Endothelial cell of umbilical vein (primary cell): Measurements from ENCODE around the gene NUDT8. TPM values are rescaled to one million over a fixed set of nuclear protein-coding genes. Genes with fewer than 3 reads are reported as not detected.

Experiments
- BruUV-seq: library from RNA; stranded (reverse); fragments of 400-500 nt; replicated peaks from 2 replicates; lab custom pipeline; 2021; lab: Mats Ljungman, UMichigan
- CTCF ChIA-PET: fragments of 300-600, 350-600 bp; sonication (Branson Sonifier 250); formaldehyde crosslinking; loops from one replicate; lab custom pipeline; 2021; ENCODE audit warnings: antibody characterized with exemption, inconsistent platforms; lab: Charles Lee
- POLR2A ChIA-PET: fragments of 300-600, 350-600 bp; sonication (Branson Sonifier 250); formaldehyde crosslinking; loops from one replicate; lab custom pipeline; 2021; ENCODE audit warnings: antibody characterized with exemption, inconsistent platforms; lab: Charles Lee
- DNase-seq: peaks from one replicate; pipeline ENCODE4 v3.0.0-alpha.2; 2011; ENCODE audit warnings: low read depth, low spot score
- FAIRE-seq: peaks from 2 replicates; lab custom pipeline; 2011; peaks lifted over from hg19 to GRCh38; lab: Jason Lieb, UNC
- H2AFZ ChIP-seq: 2 replicates; pipeline ENCODE4 v1.6.0; 2012; ENCODE audit warnings: low read depth, low read length, control low read depth, inconsistent platforms
- H3K27ac ChIP-seq: 2 replicates; pipeline ENCODE4 v1.5.1; 2011; ENCODE audit warnings: low read depth, mild to moderate bottlenecking, control low read depth, low read length, moderate library complexity; ENCODE audit not compliant: insufficient read depth
- H3K27me3 ChIP-seq, 2 experiments: 2 replicates each; pipeline versions ENCODE4 v1.6.0 to v1.6.1; 2011; ENCODE audit warnings: low read length in 2 of 2, mixed read lengths in 1 of 2; ENCODE audit not compliant: control insufficient read depth in 2 of 2, insufficient read depth in 2 of 2
- H3K36me3 ChIP-seq, 2 experiments: 2 replicates in 1 of 2; 3 replicates in 1 of 2; pipeline ENCODE4 v1.5.1; 2011; ENCODE audit warnings: low read length in 2 of 2, mild to moderate bottlenecking in 1 of 2, moderate library complexity in 1 of 2; ENCODE audit not compliant: control insufficient read depth in 2 of 2, insufficient read depth in 2 of 2; ENCODE audit errors: extremely low read depth in 1 of 2
- H3K4me1 ChIP-seq: 3 replicates; pipeline ENCODE4 v1.5.1; 2011; ENCODE audit warnings: mild to moderate bottlenecking, low read length; ENCODE audit not compliant: control insufficient read depth, insufficient read depth; ENCODE audit errors: extremely low read depth
- H3K4me2 ChIP-seq: 2 replicates; pipeline ENCODE4 v1.6.1; 2011; ENCODE audit warnings: low read length, control low read depth, mixed read lengths; ENCODE audit not compliant: insufficient read depth
- H3K4me3 ChIP-seq, 3 experiments: fragments of 200-600 bp in 1 of 3; sonication (generic), shearing (Covaris generic) in 1 of 3; replicated peaks in 1 of 3; 2 replicates each; pipeline ENCODE4 v1.5.1; 2011 to 2016; ENCODE audit warnings: control low read depth in 3 of 3, low read length in 3 of 3, mild to moderate bottlenecking in 2 of 3, inconsistent platforms in 1 of 3, low read depth in 1 of 3, moderate library complexity in 1 of 3; ENCODE audit not compliant: insufficient read depth in 1 of 3
- H3K79me2 ChIP-seq: 2 replicates; pipeline ENCODE4 v1.6.0; 2012; ENCODE audit warnings: low read length, inconsistent platforms; ENCODE audit not compliant: control insufficient read depth, insufficient read depth
- H3K9ac ChIP-seq: replicated peaks from 2 replicates; pipeline ENCODE3; 2011; ENCODE audit warnings: low read length, control low read depth; ENCODE audit not compliant: insufficient read depth; ENCODE audit errors: extremely low read depth
- H3K9me1 ChIP-seq: replicated peaks from 3 replicates; pipeline ENCODE4 v1.6.0; 2011; ENCODE audit warnings: mild to moderate bottlenecking, low read length; ENCODE audit not compliant: control insufficient read depth, insufficient read depth; ENCODE audit errors: extremely low read depth
- H3K9me3 ChIP-seq: replicated peaks from 2 replicates; pipeline ENCODE4 v1.5.1; 2012; ENCODE audit warnings: low read length, inconsistent platforms; ENCODE audit not compliant: control insufficient read depth, insufficient read depth
- H4K20me1 ChIP-seq: replicated peaks from 2 replicates; pipeline ENCODE3; 2011; ENCODE audit warnings: mild to moderate bottlenecking, low read length; ENCODE audit not compliant: control insufficient read depth, insufficient read depth; ENCODE audit errors: extremely low read depth
- EZH2 ChIP-seq: IDR thresholded peaks from 2 replicates; pipeline ENCODE4 v1.6.1; 2012; ENCODE audit warnings: borderline replicate concordance, low read depth, mild to moderate bottlenecking, moderate library complexity, low read length, inconsistent platforms; ENCODE audit not compliant: severe bottlenecking
- FOS ChIP-seq: IDR thresholded peaks from 2 replicates; pipeline ENCODE4 v1.6.1; 2011; ENCODE audit warnings: mild to moderate bottlenecking, low read length, moderate library complexity, borderline replicate concordance; ENCODE audit not compliant: insufficient read depth
- GATA2 ChIP-seq: IDR thresholded peaks from 2 replicates; pipeline ENCODE4 v1.7.0; 2011; ENCODE audit warnings: low read depth, mild to moderate bottlenecking, moderate library complexity, mixed read lengths, low read length; ENCODE audit not compliant: insufficient read length, insufficient read depth
- JUN ChIP-seq: IDR thresholded peaks from 2 replicates; pipeline ENCODE4 v1.6.1; 2011; ENCODE audit warnings: borderline replicate concordance, low read depth; ENCODE audit not compliant: insufficient read length, insufficient read depth
- MAX ChIP-seq: IDR thresholded peaks from 2 replicates; pipeline ENCODE4 v1.6.1; 2011; ENCODE audit not compliant: insufficient read depth, insufficient read length
- MYC ChIP-seq: IDR thresholded peaks from one replicate; pipeline ENCODE4 v1.6.1; 2011; ENCODE audit warnings: mild to moderate bottlenecking, low read depth, low read length
- POLR2A ChIP-seq: IDR thresholded peaks from 2 replicates; pipeline ENCODE4 v1.6.1; 2012; ENCODE audit warnings: low read depth, mild to moderate bottlenecking, control low read depth, low read length
- POLR2AphosphoS5 ChIP-seq: IDR thresholded peaks from 2 replicates; pipeline ENCODE4 v1.6.1; 2012; ENCODE audit warnings: low read depth, mild to moderate bottlenecking, control low read depth, low read length, moderate library complexity; ENCODE audit not compliant: insufficient read depth
- dilution Hi-C: fragments of 300-500 bp; cut with MboI; formaldehyde crosslinking; loops from one replicate; pipeline ENCODE4 v1.15.0; 2019; ENCODE audit warnings: low sequenced_read_pairs; ENCODE audit not compliant: extremely low pct_ligation_motif_present
- intact Hi-C: fragments of 100-400 bp; cut with micrococcal nuclease; formaldehyde crosslinking; loops from one replicate; pipeline ENCODE4 v1.10.0; 2022
- polyA plus RNA-seq, 4 experiments: library from polyadenylated mRNA; depleted of rRNA in 3 of 4; stranded (reverse) in 3 of 4; unstranded in 1 of 4; fragments of >200 nt; gene quantifications; 2 replicates each; pipeline versions ENCODE4 v1.2.1 to v1.2.3, GENCODE V29; 2011 to 2012; ENCODE audit warnings: missing spikeins in 1 of 4
- total RNA-seq: library from RNA; stranded (reverse); gene quantifications from 2 replicates; pipeline ENCODE4 v1.2.3, GENCODE V29; 2021
- TF ChIP-seq, protein P1 (sequence below), 2 donors: IDR thresholded peaks; 1 replicate in 1 of 2; 2 replicates in 1 of 2; pipeline ENCODE4 v1.5.1; 2011; ENCODE audit warnings: low read length in 2 of 2, mild to moderate bottlenecking in 2 of 2, moderate library complexity in 2 of 2, control low read depth in 1 of 2, inconsistent platforms in 1 of 2, low read depth in 1 of 2; ENCODE audit not compliant: insufficient read depth in 1 of 2; ENCODE audit errors: extremely low read depth in 1 of 2

The NUDT8 gene
- total and polyA plus RNA-seq, 2 donors (not counting 3 experiments of a cell fraction or from before 2014, with no cell fraction given) = 14.1 to 20.4 TPM

- peaks cover 3 to 22% of the 10 kb centered on the region in 2 experiments for H3K36me3 ChIP-seq
- no TSS peak for BruUV-seq
- no peaks in the 10 kb centered on the region for H4K20me1 ChIP-seq
- dilution Hi-C loops (no loop called here), intact Hi-C loops (no loop called here)
- H3K27ac ChIP-seq = no peak overlapping the region
- H2AFZ ChIP-seq = no peak overlapping the region
- peaks cover 11% of the 10 kb centered on the region for H3K79me2 ChIP-seq
- H3K27me3 ChIP-seq = peaks cover 3 to 5% of the 10 kb centered on the region in 2 experiments
- ChIA-PET POLR2A (no interaction called here), CTCF (no interaction called here)
- DNase-seq (no peak), FAIRE-seq (no peak)
- H3K9ac ChIP-seq = no peak overlapping the region
- H3K9me1 ChIP-seq = no peaks in the 10 kb centered on the region
- H3K4me2 ChIP-seq = no peak overlapping the region
- TF ChIP-seq POLR2AphosphoS5 (no peak), JUN (no peak), FOS (no peak), EZH2 (no peak), POLR2A (no peak), MYC (no peak), GATA2 (no peak), MAX (no peak)
- TF ChIP-seq, protein P1, sequence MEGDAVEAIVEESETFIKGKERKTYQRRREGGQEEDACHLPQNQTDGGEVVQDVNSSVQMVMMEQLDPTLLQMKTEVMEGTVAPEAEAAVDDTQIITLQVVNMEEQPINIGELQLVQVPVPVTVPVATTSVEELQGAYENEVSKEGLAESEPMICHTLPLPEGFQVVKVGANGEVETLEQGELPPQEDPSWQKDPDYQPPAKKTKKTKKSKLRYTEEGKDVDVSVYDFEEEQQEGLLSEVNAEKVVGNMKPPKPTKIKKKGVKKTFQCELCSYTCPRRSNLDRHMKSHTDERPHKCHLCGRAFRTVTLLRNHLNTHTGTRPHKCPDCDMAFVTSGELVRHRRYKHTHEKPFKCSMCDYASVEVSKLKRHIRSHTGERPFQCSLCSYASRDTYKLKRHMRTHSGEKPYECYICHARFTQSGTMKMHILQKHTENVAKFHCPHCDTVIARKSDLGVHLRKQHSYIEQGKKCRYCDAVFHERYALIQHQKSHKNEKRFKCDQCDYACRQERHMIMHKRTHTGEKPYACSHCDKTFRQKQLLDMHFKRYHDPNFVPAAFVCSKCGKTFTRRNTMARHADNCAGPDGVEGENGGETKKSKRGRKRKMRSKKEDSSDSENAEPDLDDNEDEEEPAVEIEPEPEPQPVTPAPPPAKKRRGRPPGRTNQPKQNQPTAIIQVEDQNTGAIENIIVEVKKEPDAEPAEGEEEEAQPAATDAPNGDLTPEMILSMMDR (IDR thresholded peaks at IDR 0.05; ENCODE audit: extremely low read depth in 1 of 2, insufficient read depth in 1 of 2, low read depth in 1 of 2, low read length in 2 of 2) = no peak
- peaks cover 6% of the 10 kb centered on the region for H3K4me1 ChIP-seq
- no peak overlapping the region for H3K4me3 ChIP-seq
- no peaks in the 10 kb centered on the region for H3K9me3 ChIP-seq
Measured at GRCh38 chr11:67611165-67611564, 18.6 kb downstream of the NUDT8 start.
